Kidney epithelial cell (primary cell): ENCODE data around the gene OR2F2. TPM values are rescaled to one million over a fixed set of nuclear protein-coding genes. Genes with fewer than 3 reads are reported as not detected.

Experiments used
- DNase-seq: peaks from one replicate; pipeline ENCODE4 v3.0.0-alpha.2; 2010; ENCODE audit warnings: low read depth
- H3K27me3 ChIP-seq: 2 replicates; pipeline ENCODE4 v1.6.0; 2011; ENCODE audit warnings: low read length; ENCODE audit not compliant: control insufficient read depth, insufficient read depth
- H3K36me3 ChIP-seq: 2 replicates; pipeline ENCODE4 v1.5.1; 2011; ENCODE audit warnings: low read length; ENCODE audit not compliant: control insufficient read depth, insufficient read depth
- H3K4me3 ChIP-seq: 2 replicates; pipeline ENCODE4 v1.5.1; 2011; ENCODE audit warnings: low read depth, mild to moderate bottlenecking, control low read depth, low read length
- total RNA-seq: library from RNA; depleted of rRNA; stranded (reverse); fragments of >200 nt; gene quantifications from 2 replicates; pipeline ENCODE4 v1.2.3, GENCODE V29; 2015
- TF ChIP-seq, protein P1 (sequence below): IDR thresholded peaks from 2 replicates; pipeline ENCODE4 v1.5.1; 2011; ENCODE audit warnings: mild to moderate bottlenecking, moderate library complexity, low read length, control low read depth, inconsistent platforms; ENCODE audit not compliant: insufficient read depth, poor library complexity, severe bottlenecking

OR2F2 gene
- total RNA-seq, 1 donor from 2014 or later: not detected

DNA sequence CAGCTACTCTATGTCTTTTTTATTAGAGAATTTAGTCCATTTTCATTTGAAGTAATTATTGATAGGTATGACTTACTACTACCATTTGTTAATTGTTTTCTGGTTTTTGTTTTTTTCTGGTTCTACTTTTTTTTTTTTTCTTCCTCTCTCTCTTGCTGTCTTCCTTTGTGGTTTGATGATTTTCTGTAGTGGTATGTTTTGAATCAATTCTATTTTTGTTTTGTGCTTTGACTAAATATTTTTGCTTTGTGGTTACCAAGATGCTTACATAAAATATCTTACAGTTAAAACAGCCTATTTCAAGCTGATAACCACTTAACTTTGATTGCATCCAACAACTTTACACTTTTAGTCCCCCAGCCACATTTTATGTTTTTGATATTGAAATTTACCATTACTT lies 3.3 kb upstream of the OR2F2 start:
- DNase-seq: no peak
- Histone ChIP-seq H3K36me3 (no peaks in the 10 kb centered on the region), H3K4me3 (no peak overlapping the region), H3K27me3 (no peaks in the 10 kb centered on the region)
- TF ChIP-seq, protein P1, sequence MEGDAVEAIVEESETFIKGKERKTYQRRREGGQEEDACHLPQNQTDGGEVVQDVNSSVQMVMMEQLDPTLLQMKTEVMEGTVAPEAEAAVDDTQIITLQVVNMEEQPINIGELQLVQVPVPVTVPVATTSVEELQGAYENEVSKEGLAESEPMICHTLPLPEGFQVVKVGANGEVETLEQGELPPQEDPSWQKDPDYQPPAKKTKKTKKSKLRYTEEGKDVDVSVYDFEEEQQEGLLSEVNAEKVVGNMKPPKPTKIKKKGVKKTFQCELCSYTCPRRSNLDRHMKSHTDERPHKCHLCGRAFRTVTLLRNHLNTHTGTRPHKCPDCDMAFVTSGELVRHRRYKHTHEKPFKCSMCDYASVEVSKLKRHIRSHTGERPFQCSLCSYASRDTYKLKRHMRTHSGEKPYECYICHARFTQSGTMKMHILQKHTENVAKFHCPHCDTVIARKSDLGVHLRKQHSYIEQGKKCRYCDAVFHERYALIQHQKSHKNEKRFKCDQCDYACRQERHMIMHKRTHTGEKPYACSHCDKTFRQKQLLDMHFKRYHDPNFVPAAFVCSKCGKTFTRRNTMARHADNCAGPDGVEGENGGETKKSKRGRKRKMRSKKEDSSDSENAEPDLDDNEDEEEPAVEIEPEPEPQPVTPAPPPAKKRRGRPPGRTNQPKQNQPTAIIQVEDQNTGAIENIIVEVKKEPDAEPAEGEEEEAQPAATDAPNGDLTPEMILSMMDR: no peak

DNA sequence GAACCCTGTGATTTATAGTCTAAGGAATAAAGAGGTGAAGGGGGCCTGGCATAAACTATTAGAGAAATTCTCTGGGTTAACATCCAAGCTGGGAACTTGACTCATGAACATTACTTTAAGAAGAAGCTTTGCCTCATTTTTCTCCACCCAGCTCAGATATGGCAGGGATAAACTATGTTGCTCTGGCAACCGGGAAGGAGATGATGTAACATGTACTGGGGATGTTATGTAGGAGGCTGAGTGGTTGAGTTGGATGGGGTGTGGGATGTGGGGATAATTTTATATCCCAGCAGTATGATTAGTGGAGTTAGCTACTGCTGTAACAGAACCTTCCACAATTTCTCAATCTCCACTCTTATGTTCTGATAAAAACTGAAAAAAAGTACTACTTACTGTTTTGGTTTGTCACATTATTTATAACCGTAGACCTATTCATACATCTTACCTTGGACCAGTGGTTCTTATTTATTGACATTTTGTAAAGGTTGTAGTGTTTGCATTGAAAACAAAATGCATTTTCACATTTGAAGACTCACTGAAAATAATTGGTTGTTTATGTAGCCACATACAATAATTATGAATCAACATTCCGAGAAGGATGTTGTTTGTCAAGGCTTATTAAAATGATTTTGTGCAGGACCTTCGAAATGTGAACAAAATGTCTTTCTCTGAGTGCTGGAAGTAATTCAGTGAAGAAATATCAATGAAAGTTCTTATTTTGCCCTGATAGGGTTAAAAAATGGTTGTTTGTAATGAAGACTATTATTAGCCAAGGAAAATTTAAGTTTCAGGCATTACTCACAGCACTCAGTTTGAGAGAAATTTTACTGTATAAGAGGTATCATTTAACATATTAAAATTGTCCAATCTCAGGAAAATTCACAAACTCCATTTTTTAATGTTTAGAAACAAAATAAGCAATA lies 1.3 kb downstream of the OR2F2 start:
- TF ChIP-seq, protein P1: no peak
- no peak for DNase-seq
- no peak overlapping the region for H3K4me3 ChIP-seq

DNA sequence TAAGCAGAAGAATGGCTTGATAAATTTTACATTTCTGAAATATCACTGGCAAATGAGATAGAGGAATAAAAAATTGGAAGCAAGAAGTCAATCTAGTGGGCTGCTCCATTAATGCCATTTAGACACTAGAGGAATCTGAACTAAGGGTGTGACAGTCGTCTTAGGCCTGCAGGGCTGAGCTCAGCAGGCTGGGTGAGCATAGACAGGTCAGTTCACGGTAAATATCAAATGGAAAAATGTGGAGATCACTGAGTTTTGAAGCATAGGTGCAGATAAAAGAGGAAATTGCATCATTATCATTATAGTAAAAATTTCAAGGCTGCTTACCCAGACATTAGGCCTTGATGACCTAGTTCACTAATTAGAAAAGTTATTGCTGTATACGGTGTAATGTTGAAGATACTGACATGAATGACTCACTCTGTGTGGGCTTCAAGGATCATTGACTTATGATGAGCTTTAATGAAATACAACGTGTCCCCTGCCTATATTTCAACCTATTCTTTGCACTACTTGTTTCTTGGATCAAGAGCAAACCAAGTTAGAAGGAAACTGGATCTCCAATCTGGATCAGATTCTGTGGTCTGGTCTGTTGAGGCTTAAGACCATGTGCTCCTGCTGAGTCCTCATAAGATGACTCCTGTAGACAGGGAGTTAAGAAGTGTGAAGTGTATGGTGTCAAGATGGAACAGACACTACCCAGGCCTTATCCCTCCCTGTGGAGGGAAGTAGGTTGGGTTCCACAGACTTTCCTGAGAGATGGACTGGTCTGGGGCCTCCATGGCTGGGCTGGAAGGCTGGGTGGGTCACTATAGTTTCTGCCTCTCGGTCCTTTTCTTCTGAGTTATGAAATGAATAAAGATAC lies 3.6 kb downstream of the OR2F2 start:
- Histone ChIP-seq H3K4me3 (no peak overlapping the region), H3K36me3 (no peaks in the 10 kb centered on the region), H3K27me3 (no peaks in the 10 kb centered on the region)
- peak; percentile 2 for DNase-seq
- TF ChIP-seq, protein P1: no peak

More for the DNA sequence above, 1.3 kb downstream of the OR2F2 start:
- Histone ChIP-seq H3K36me3 (no peaks in the 10 kb centered on the region), H3K27me3 (no peaks in the 10 kb centered on the region)

DNA sequence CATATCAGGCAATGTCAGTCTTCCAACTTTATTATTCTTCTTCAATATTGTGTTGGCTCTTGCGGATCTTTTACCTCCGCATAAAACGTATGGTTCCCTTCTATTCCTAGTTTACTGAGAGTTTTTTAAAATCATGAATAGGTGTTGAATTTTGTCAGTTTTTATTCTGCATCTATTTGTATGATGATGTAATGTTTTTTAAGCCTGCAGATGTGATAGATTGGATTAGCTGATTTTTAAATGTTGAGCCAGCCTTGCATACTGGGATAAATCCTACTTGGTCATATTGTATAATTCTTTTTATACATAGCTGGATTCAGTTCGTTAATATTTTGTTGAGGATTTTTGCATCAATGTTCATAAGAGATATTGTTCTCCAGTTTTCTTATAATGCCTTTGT lies 10.4 kb downstream of the OR2F2 start:
- Histone ChIP-seq H3K27me3 (no peaks in the 10 kb centered on the region), H3K36me3 (no peaks in the 10 kb centered on the region), H3K4me3 (no peak overlapping the region)
- DNase-seq: no peak
- TF ChIP-seq, protein P1: no peak

DNA sequence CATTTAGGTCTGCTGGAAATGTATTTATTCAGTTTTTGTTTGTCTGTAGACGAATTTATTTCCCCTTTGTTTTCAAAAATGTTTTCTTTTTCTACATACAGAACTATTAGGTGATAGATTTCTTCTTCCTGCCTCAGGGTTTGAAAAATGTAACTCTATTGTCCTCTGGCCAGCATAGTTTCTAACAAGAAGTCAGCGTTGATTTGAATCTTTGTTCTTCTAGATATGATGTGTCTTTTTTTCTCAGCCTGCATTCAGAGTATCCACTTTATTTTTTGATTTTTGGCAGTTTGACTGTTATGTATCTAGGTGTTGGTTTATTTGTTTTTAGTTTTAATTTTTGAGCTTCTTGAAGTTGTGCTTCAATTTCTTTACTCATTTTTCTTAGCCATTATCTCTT lies 12.1 kb downstream of the OR2F2 start:
- DNase-seq: no peak
- Histone ChIP-seq H3K36me3 (no peaks in the 10 kb centered on the region), H3K27me3 (no peaks in the 10 kb centered on the region), H3K4me3 (no peak overlapping the region)
- TF ChIP-seq, protein P1: no peak
